GM12873 (cell line): ENCODE results near the gene BHLHE23.

Source experiments
- CTCF ChIP-seq: IDR thresholded peaks from 2 replicates; pipeline ENCODE4 v1.5.1; 2012; ENCODE audit warnings: low read depth, mild to moderate bottlenecking, moderate library complexity, low read length, control low read depth; ENCODE audit not compliant: insufficient read depth; ENCODE audit errors: missing control alignments

The BHLHE23 gene

GRCh38 chr20:62969939-62970306, 36.8 kb downstream of the BHLHE23 start:
- no peak for TF ChIP-seq CTCF

DNA sequence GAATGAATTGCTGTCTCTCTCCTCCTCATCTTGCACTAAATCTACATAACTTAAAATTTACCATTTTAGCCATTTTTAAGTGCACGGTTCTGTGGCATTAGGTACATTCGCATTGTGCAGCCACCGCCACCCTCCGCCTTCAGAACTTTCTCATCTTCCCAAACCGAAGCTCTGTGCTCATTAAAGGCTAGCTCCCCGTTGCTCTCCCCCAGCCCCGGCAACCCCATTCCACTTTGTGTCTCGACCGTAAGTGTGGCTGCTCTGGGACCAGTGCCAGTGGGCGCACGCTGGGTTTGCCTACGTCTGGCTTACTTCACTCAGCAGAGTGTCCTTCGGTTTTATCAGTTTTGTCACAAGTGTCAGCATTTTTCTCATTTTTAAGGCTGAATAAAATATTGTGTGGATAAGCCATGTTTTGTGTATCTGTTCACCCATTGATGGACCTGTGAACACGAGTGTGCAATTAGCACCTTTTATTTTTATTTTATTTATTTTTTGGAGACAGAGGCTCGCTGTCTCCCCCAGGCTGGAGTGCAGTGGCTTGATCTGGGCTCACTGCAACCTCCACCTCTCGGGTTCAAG, 37.5 kb downstream of the BHLHE23 start:
- TF ChIP-seq CTCF: no peak

DNA sequence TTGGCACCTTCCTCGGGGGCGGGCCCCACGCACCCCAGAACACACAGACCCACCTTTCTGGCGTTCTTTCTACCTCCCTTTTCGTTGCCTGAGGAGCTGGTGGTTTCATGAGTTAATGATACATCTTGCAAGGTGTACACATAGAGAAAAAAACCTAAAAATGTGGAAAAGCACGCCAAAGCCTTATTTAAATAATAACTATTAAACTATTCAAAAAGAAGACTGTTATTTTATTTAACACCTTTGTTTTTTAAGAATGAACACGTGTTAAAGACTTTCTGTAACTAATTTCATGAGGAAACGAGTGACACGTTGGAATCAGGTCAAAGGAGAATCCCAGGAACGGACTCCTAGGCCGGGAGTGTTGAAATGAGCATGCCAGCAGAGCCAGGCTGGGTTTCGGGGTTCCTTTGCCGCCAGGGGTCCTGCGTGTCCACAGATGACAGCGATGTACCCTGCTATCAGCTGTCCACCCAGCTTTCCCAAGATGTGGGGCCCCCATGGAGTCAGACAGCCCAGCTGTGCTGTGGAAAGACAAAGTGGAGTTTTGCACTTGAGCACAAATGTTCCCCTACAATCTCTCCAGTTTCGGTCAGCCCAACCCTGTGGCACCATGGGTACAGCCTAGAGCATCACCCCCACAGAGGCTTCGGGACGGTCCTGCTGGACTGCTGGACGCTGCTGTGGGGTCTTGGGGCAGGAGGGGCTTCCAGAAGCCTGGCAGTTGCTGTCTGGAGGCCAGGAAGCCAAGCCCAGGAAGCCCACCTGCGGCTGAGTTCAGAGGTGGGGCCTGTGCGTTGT, 38.2 kb downstream of the BHLHE23 start:
- no peak for TF ChIP-seq CTCF

DNA sequence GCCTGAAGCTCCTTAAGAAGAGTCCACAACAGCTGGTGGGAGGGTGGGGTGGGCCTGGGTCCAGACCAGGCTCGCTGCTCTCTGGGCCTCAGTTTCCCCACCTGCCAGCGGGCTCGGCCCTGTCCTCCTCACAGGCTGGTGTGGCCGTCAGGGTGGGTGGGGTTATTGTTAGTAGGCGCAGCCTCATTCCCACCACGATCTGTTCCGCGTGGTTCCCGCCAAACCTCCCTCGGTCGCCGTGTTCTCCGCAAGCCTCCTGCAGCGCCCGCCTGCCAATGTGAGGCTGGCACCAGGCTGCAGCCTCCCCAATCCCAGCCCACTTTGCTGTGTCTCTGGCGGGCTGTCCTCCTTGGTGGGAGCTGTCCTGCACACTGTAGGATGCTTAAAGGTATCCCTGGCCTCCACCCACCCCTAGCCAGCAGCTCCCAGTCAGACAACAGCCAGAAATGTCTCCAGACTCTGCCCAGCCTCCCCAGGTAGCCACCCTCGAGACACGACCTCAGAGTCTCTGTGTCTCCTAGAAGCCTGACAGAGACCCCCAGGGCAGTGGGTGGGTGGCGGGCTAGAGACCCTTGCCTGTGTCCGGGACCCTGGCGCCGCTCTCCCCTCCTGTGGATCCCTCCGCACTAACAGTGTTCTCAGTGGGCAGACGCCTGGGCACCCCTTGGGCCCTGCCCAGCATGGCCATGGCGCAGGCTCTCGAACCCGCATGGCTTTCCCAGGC, 39.0 kb downstream of the BHLHE23 start:
- TF ChIP-seq CTCF: no peak

DNA sequence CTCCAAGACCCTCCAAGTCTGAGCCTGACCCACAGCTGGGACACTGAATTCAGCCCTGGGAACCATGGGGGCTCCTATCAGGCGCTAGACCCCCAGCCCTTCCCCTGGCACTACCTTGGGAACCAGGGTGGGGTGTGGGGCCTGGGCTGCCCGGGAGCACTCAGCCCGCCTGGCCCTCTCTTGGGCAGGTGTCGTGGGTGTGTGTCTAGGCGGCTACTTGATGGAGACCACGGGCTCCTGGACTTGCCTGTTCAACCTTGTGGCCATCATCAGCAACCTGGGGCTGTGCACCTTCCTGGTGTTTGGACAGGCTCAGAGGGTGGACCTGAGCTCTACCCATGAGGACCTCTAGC, 39.6 kb downstream of the BHLHE23 start:
- no peak for TF ChIP-seq CTCF

- no peak for TF ChIP-seq CTCF
Measured at GRCh38 chr20:62966212-62967148, 40.3 kb downstream of the BHLHE23 start.
